ENCODE data around the gene CLDN5. TPM values are rescaled to one million over a fixed set of nuclear protein-coding genes. Genes with fewer than 3 reads are reported as not detected.
A peak's percentile ranks its signal among the peaks of the same experiment; 100 is the strongest.

The CLDN5 gene
- total RNA-seq, 1 donor from 2014 or later: 1.2 TPM

DNA sequence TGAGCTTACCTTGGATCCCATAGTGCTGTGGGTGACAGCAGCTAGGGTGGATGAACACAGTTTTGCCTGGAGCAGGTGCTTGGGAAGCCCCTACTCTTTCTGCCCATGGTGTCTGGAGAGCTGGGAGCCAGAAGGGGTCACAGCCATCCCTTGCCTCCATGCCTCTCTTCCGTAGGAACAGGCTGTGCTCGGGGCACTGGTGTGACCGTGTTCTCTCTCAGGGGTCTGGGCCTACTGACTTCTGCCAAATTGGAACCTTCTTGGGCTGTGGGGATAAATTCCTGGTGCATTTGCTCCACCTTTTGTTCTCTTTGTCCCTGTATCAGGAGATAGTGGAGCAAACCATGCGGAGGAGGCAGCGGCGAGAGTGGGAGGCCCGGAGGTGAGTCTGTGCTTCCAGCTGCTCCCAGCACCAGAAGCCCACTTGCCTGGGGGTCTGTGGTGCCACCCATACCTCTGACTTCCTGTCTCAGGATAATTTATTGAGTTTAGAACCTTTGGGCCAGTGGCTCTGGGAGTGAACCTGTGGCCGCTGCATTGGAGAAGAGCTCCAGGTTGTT is 30.1 kb downstream of the CLDN5 start:
- DNase-seq (ENCODE audit: low read depth): no peak
- TF ChIP-seq, protein P1, sequence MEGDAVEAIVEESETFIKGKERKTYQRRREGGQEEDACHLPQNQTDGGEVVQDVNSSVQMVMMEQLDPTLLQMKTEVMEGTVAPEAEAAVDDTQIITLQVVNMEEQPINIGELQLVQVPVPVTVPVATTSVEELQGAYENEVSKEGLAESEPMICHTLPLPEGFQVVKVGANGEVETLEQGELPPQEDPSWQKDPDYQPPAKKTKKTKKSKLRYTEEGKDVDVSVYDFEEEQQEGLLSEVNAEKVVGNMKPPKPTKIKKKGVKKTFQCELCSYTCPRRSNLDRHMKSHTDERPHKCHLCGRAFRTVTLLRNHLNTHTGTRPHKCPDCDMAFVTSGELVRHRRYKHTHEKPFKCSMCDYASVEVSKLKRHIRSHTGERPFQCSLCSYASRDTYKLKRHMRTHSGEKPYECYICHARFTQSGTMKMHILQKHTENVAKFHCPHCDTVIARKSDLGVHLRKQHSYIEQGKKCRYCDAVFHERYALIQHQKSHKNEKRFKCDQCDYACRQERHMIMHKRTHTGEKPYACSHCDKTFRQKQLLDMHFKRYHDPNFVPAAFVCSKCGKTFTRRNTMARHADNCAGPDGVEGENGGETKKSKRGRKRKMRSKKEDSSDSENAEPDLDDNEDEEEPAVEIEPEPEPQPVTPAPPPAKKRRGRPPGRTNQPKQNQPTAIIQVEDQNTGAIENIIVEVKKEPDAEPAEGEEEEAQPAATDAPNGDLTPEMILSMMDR (conservative IDR thresholded peaks at IDR 0.05; ENCODE audit: low read depth, low read length): no peak

DNA sequence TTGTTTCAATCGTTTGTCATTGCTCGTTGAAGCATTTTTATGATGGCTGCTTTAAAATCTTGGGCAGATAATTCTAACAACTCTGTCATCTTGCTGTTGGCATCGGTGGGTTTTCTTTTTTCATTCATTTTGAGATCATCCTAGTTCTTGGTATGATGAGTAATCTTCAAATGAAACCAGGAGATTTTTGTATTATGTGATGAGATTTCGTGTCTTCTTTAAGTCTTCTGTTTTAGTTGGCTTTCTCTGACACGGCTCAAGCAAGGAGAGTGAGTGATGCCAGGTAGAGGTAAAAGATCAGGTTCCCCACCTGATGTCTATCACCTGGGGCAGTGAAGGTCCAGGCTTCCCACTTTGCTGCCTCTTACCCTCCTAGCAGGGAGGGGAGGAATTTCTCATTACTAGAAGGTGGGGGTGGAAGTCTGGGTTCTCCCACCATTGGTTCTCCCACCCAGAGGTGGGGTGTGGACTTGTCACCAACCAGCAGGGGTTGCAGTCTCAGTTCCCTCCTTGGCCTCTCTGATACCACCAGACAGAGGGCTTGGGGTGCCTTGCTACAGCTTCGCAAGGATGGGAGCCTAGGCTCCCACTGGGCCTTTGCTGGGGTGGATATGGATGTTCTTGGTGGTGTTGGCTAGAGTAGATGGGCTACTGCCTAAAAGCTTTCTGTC is 31.6 kb downstream of the CLDN5 start:
- DNase-seq (ENCODE audit: low read depth): no peak
- H3K4me3 ChIP-seq (ENCODE audit: low read depth, low read length): no peak overlapping the region
- TF ChIP-seq, protein P1 (conservative IDR thresholded peaks at IDR 0.05; ENCODE audit: low read depth, low read length): no peak

More for the DNA sequence above, 30.1 kb downstream of the CLDN5 start:
- no peak overlapping the region for H3K4me3 ChIP-seq (ENCODE audit: low read depth, low read length)

DNA sequence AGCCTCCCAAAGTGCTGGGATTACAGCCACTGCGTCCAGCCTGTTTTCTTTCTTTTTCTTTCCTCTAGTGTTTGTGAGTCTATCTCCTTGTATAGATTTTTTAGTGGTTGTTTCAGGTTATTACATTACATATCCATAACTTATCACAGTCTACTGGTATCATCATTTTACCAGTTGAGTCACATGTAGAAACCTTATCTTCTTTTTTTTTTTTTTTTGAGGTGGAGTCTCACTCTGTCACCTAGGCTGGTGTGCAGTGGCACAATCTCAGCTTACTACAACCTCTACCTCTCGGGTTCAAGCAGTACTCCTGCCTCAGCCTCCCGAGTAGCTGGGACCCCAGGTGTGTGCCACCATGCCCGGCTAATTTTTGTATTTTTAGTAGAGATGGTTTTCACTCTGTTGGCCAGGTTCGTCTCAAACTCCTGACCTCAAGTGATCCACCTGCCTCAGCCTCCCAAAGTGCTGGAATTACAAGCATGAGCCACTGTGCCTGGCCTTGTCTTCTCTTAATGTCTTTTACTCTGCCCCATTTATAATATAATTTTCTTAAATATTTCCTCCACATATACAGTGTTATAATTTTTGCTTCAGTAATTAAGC is 33.5 kb downstream of the CLDN5 start:
- TF ChIP-seq, protein P1 (conservative IDR thresholded peaks at IDR 0.05; ENCODE audit: low read depth, low read length): no peak
- no peak for DNase-seq (ENCODE audit: low read depth)
- H3K4me3 ChIP-seq (ENCODE audit: low read depth, low read length): no peak overlapping the region

DNA sequence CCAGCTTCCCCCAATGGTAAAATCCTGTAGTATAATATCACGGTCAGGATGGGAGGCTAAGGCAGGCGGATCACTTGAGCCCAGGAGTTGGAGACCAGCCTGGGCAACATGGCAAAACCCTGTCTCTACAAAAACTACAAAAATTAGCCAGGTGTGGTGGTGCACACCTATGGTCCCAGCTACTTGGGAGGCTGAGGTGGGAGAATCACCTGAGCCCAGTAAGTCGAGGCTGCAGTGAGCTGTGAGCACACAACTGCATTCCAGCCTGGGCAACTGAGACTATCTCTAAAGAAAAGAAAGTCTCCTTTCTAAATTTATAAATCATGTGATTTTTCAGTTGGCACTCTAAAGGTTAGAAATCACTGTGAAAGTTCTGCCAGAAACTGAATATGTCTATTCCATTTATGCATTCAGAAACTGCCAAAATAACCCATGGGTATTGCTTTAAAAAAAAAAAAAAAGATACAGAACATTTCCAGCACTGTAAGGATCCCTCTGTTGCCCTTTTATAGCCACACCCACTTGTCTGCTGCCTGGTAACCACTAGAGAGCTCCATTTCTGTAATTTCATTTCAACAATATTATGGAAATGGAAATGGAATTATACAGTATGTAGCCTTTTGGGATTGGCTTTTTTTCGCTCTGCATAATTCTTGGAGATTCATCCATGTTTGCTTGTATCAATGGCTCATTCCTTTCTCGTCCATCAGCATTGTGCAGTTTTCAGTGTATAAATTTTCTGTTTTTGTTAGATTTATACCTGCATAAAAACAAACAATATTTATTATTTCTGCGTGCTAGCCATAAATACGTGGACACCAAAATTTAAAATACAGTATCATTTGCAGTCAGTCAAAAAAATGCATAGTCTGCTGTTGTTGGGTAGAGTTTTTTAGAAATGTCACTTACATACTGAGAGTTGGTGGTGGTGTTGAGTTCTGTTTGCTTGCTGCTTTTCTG is 35.0 kb downstream of the CLDN5 start:
- TF ChIP-seq, protein P1 (conservative IDR thresholded peaks at IDR 0.05; ENCODE audit: low read depth, low read length): peak; percentile 6
- DNase-seq (ENCODE audit: low read depth): no peak
- H3K4me3 ChIP-seq (ENCODE audit: low read depth, low read length): no peak overlapping the region

DNA sequence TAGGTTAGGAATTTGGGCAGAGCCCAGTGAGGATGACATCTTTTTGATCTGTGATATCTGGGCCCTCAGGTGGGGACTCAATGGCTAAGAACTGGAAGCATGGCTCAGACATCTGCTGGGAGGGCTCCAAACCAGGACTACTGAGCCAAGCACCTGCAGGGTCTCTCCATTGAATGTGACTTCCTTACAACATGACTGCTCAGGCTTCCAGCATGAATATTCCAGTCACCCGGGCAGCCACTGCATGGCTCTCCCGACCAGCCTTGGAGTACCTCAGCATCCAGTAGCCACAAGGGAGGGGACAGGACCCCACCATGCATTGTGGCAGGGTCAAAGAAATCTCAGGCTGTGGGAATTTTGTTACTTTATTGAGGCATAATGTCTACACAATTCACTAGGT is 35.9 kb downstream of the CLDN5 start:
- TF ChIP-seq, protein P1 (conservative IDR thresholded peaks at IDR 0.05; ENCODE audit: low read depth, low read length): no peak

DNA sequence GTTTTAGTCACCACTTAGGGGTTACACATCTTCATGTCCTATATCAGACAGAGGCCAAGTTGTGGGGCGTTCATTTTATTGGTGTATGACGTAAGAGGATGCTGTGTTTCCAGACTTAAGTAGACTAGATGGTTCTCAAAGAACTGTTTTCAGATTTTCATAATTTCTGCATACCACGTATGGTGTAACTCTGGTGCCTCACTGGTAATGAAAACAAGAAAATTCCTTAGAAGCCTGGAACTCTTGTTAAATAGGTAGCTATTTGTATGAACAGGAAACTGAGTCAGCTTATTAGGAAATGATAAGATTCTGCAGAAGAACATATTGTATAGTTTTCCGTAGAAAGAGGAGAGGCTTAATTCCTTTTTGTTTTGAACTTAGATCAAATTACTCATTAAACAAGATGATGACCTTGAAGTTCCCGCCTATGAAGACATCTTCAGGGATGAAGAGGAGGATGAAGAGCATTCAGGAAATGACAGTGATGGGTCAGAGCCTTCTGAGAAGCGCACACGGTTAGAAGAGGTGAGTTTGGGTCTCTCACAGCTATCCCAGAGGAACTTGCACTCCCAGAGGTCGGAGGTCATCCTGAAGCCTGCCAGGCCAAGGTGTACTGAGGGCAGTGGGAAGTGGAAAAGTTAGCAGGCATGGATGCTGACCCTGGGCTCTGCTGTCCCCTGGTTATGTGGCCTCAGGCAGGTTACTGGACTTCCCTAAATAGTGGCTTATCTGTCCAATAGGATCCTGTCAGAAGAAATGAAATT is 40.5 kb downstream of the CLDN5 start:
- H3K4me3 ChIP-seq (ENCODE audit: low read depth, low read length): no peak overlapping the region
- no peak for DNase-seq (ENCODE audit: low read depth)
- TF ChIP-seq, protein P1 (conservative IDR thresholded peaks at IDR 0.05; ENCODE audit: low read depth, low read length): no peak

More for the DNA sequence above, 35.9 kb downstream of the CLDN5 start:
- H3K4me3 ChIP-seq (ENCODE audit: low read depth, low read length): no peak overlapping the region
- no peak for DNase-seq (ENCODE audit: low read depth)

Data from epithelial cell of proximal tubule (primary cell).